HEK293T (cell line): ENCODE results near the gene IL9R.
"Not testable (repeated sequence)": the region's sequence is repeated elsewhere in the genome, so short reads cannot be mapped to it uniquely, and the experiment has no call there.

Experiments used
- ARNT ChIP-seq: fragments of 450-650 bp; IDR thresholded peaks from 2 replicates; pipeline ENCODE4 v1.6.1; 2017; ENCODE audit warnings: mild to moderate bottlenecking
- CTBP1 ChIP-seq: fragments of 450-650 bp; IDR thresholded peaks from 2 replicates; pipeline ENCODE4 v1.6.1; 2016; ENCODE audit warnings: borderline replicate concordance
- FOXK2 ChIP-seq: fragments of 450-650 bp; IDR thresholded peaks from 2 replicates; pipeline ENCODE4 v1.6.1; 2016; ENCODE audit warnings: mild to moderate bottlenecking
- TARDBP ChIP-seq: fragments of 450-650 bp; IDR thresholded peaks from 2 replicates; pipeline ENCODE4 v1.6.1; 2016

DNA sequence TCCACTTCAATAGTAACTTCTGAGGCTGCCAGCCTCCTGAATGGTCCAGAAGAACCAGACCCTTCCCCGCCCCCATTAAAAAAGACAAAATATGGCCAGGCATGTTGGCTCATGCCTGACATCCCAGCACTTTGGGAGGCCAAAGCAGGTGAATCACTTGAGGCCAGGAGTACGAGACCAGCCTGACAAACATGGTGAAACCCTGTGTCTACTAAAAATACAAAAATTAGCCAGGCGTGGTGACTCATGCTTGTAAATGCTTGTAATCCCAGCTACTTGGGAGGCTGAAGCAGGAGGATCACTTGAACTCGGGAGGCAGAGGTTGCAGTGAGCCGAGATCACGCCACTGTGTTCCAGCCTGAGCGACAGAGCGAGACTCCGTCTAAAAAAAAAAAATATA is 2.3 kb downstream of the IL9R start:
- TF ChIP-seq ARNT, TARDBP, CTBP1, FOXK2: not testable (repeated sequence)
